Skeletal muscle satellite cell (primary cell): ENCODE results near the gene ENTHD1.

Source experiments
- H3K27me3 ChIP-seq: 2 replicates; pipeline ENCODE4 v1.7.0; 2013; ENCODE audit warnings: low read length; ENCODE audit not compliant: control insufficient read depth, insufficient read depth
- H3K36me3 ChIP-seq: 2 replicates; pipeline ENCODE4 v1.7.0; 2013; ENCODE audit warnings: mild to moderate bottlenecking, control low read depth, low read length; ENCODE audit not compliant: insufficient read depth
- H3K4me1 ChIP-seq: 2 replicates; pipeline ENCODE4 v1.7.0; 2013; ENCODE audit warnings: low read length; ENCODE audit not compliant: control insufficient read depth, insufficient read depth
- H3K4me2 ChIP-seq: 2 replicates; pipeline ENCODE4 v1.7.0; 2013; ENCODE audit warnings: mild to moderate bottlenecking, low read length
- H3K4me3 ChIP-seq: 2 replicates; pipeline ENCODE4 v1.7.0; 2013; ENCODE audit warnings: low read length
- H3K9ac ChIP-seq: 2 replicates; pipeline ENCODE4 v1.7.0; 2013; ENCODE audit warnings: mild to moderate bottlenecking, low read depth, low read length, moderate library complexity
- H3K9me3 ChIP-seq: replicated peaks from 2 replicates; pipeline ENCODE4 v1.7.0; 2013; ENCODE audit warnings: mild to moderate bottlenecking, control low read depth, low read length

The ENTHD1 gene

GRCh38 chr22:39715778-39716495, 177.6 kb downstream of the ENTHD1 start:
- Histone ChIP-seq H3K4me1 (no peaks in the 10 kb centered on the region), H3K9ac (no peak overlapping the region), H3K36me3 (no peaks in the 10 kb centered on the region), H3K4me3 (no peak overlapping the region), H3K27me3 (peaks cover 30% of the 10 kb centered on the region), H3K9me3 (no peaks in the 10 kb centered on the region), H3K4me2 (no peak overlapping the region)

GRCh38 chr22:39714321-39714720, 179.2 kb downstream of the ENTHD1 start:
- Histone ChIP-seq H3K4me2 (no peak overlapping the region), H3K4me3 (no peak overlapping the region), H3K9me3 (no peaks in the 10 kb centered on the region), H3K9ac (no peak overlapping the region), H3K27me3 (peaks cover 37% of the 10 kb centered on the region), H3K4me1 (no peaks in the 10 kb centered on the region), H3K36me3 (no peaks in the 10 kb centered on the region)

- no peak overlapping the region for H3K4me3 ChIP-seq
- H3K9ac ChIP-seq, result no peak overlapping the region
- peaks cover 42% of the 10 kb centered on the region for H3K27me3 ChIP-seq
- H3K4me2 ChIP-seq, result no peak overlapping the region
- no peaks in the 10 kb centered on the region for H3K36me3 ChIP-seq
- H3K4me1 ChIP-seq, result no peaks in the 10 kb centered on the region
- no peaks in the 10 kb centered on the region for H3K9me3 ChIP-seq
These were observed 179.7 kb downstream of the ENTHD1 start for GRCh38 chr22:39713799-39714290.

- H3K36me3 ChIP-seq, result no peaks in the 10 kb centered on the region
- no peaks in the 10 kb centered on the region for H3K9me3 ChIP-seq
- H3K4me2 ChIP-seq, result no peak overlapping the region
- H3K9ac ChIP-seq, result no peak overlapping the region
- no peaks in the 10 kb centered on the region for H3K4me1 ChIP-seq
- peaks cover 43% of the 10 kb centered on the region for H3K27me3 ChIP-seq
- H3K4me3 ChIP-seq, result no peak overlapping the region
These were observed 180.6 kb downstream of the ENTHD1 start for GRCh38 chr22:39712751-39713525.

- Histone ChIP-seq H3K4me1 (no peaks in the 10 kb centered on the region), H3K27me3 (peaks cover 45% of the 10 kb centered on the region), H3K4me2 (no peak overlapping the region), H3K9ac (no peak overlapping the region), H3K4me3 (no peak overlapping the region), H3K36me3 (no peaks in the 10 kb centered on the region), H3K9me3 (no peaks in the 10 kb centered on the region)
These were observed 181.5 kb downstream of the ENTHD1 start for GRCh38 chr22:39712081-39712480.

GRCh38 chr22:39710380-39711150, 183.0 kb downstream of the ENTHD1 start:
- H3K4me1 ChIP-seq, result no peaks in the 10 kb centered on the region
- H3K36me3 ChIP-seq, result no peaks in the 10 kb centered on the region

GRCh38 chr22:39707816-39708215, 185.7 kb downstream of the ENTHD1 start:
- no peak overlapping the region for H3K4me2 ChIP-seq

More at GRCh38 chr22:39710380-39711150, 183.0 kb downstream of the ENTHD1 start:
- Histone ChIP-seq H3K27me3 (peaks cover 45% of the 10 kb centered on the region), H3K9me3 (no peaks in the 10 kb centered on the region), H3K4me2 (no peak overlapping the region), H3K4me3 (no peak overlapping the region), H3K9ac (no peak overlapping the region)

GRCh38 chr22:39707351-39707750, 186.2 kb downstream of the ENTHD1 start:
- Histone ChIP-seq H3K9ac (no peak overlapping the region), H3K9me3 (no peaks in the 10 kb centered on the region), H3K27me3 (peaks cover 54% of the 10 kb centered on the region), H3K4me3 (no peak overlapping the region), H3K4me2 (no peak overlapping the region), H3K4me1 (no peaks in the 10 kb centered on the region), H3K36me3 (no peaks in the 10 kb centered on the region)

More at GRCh38 chr22:39707816-39708215, 185.7 kb downstream of the ENTHD1 start:
- no peak overlapping the region for H3K4me3 ChIP-seq
- H3K9me3 ChIP-seq, result no peaks in the 10 kb centered on the region
- H3K4me1 ChIP-seq, result no peaks in the 10 kb centered on the region
- peaks cover 54% of the 10 kb centered on the region for H3K27me3 ChIP-seq
- no peak overlapping the region for H3K9ac ChIP-seq
- no peaks in the 10 kb centered on the region for H3K36me3 ChIP-seq

- no peak overlapping the region for H3K4me3 ChIP-seq
- H3K9ac ChIP-seq, result no peak overlapping the region
These were observed 187.0 kb downstream of the ENTHD1 start for GRCh38 chr22:39706376-39707140.

GRCh38 chr22:39705386-39705785, 188.2 kb downstream of the ENTHD1 start:
- no peaks in the 10 kb centered on the region for H3K4me1 ChIP-seq
- no peaks in the 10 kb centered on the region for H3K36me3 ChIP-seq
- peaks cover 48% of the 10 kb centered on the region for H3K27me3 ChIP-seq
- no peak overlapping the region for H3K4me2 ChIP-seq
- no peak overlapping the region for H3K9ac ChIP-seq
- no peak overlapping the region for H3K4me3 ChIP-seq
- no peaks in the 10 kb centered on the region for H3K9me3 ChIP-seq

More at GRCh38 chr22:39706376-39707140, 187.0 kb downstream of the ENTHD1 start:
- Histone ChIP-seq H3K4me2 (no peak overlapping the region), H3K27me3 (peaks cover 51% of the 10 kb centered on the region), H3K9me3 (no peaks in the 10 kb centered on the region), H3K36me3 (no peaks in the 10 kb centered on the region), H3K4me1 (no peaks in the 10 kb centered on the region)
